ENCODE results near the gene TASOR2. TPM values are rescaled to one million over a fixed set of nuclear protein-coding genes. Genes with fewer than 3 reads are reported as not detected.
A peak's percentile ranks its signal among the peaks of the same experiment; 100 is the strongest.

The TASOR2 gene, protein sequence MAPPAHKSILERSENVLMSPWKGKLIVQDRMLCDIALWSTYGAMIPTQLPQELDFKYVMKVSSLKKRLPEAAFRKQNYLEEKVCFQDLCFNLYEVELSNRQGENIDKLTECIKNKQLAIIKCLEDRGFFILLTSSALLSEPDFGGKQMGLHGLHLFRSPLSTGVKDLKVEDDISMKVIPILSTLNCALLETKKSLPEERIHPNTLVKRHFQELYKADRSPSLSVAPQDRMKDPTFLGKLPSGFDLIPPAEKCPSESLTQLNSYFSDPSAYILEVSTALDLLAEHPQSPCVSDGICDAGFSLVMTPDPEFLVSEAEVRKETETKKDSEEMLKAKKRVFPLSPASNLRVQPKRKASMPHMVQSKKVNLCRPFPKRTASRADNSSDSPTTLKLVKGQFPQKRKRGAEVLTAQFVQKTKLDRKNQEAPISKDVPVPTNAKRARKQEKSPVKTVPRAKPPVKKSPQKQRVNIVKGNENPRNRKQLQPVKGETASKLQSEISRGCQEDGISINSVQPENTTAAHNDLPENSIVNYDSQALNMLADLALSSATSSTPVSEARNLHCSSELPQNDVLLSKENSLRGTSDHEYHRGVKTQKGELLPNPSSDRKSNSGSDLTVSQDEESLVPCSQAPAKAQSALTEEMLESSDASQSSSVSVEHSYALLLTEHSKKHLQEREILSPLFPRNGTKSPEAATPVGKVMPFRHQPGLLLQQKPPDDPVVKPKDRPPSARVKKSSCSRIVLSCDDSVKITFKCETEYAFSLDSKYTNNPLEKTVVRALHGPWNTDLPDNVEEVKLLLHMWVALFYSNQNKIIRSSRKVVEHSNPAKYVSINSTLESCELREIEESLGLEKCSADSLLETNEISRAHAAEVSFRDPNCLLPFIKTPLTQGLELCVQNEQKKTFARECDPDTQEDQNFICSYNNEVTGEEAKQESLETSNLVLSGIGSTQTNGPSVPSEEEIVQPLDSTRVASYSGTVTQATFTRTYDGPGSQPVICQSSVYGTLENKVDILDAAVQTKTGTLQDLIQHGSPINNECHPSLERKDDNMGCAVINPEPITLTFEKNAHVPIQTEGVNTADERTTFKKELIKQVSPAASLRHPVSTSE (N-terminal part only)
- total RNA-seq, result 58.8 TPM
- 3.9 TPM for polyA plus RNA-seq (ENCODE audit: insufficient read depth, low read depth, low replicate concordance)
- long read RNA-seq, donor 1, partial matches to known transcripts, result 295 of 296 reads
- long read RNA-seq, donor 1, other reads (novel, unspliced or antisense), result 0 of 296 reads
- long read RNA-seq, donor 2, result 0 reads
- long read RNA-seq, donor 3, partial matches to known transcripts, result 584 of 585 reads
- long read RNA-seq, donor 3, other reads (novel, unspliced or antisense), result 0 of 585 reads
- long read RNA-seq, donor 4, partial matches to known transcripts, result 5 of 5 reads
- long read RNA-seq, donor 4, other reads (novel, unspliced or antisense), result 0 of 5 reads
- long read RNA-seq, donor 5, result 0 reads
- long read RNA-seq, donor 6, partial matches to known transcripts, result 188 of 193 reads
- long read RNA-seq, donor 6, other reads (novel, unspliced or antisense), result 5 of 193 reads
- long read RNA-seq, donor 7, partial matches to known transcripts, result 4 of 11 reads
- long read RNA-seq, donor 7, other reads (novel, unspliced or antisense), result 7 of 11 reads
- long read RNA-seq, donor 8, partial matches to known transcripts, result 77 of 110 reads
- long read RNA-seq, donor 8, other reads (novel, unspliced or antisense), result 33 of 110 reads
- long read RNA-seq, donor 9, partial matches to known transcripts, result 145 of 179 reads
- long read RNA-seq, donor 9, other reads (novel, unspliced or antisense), result 34 of 179 reads
- long read RNA-seq, donor 10, partial matches to known transcripts, result 412 of 458 reads
- long read RNA-seq, donor 10, other reads (novel, unspliced or antisense), result 46 of 458 reads

- Histone ChIP-seq H3K4me3 (ENCODE audit: low read length in 3 of 3) (peak within 1 kb of the TSS; percentile 62 to 92 (median 91)), H3K9ac (ENCODE audit: low read length in 3 of 3) (peak within 1 kb of the TSS; percentile 11 to 81 (median 20)), H3K27me3 (ENCODE audit: control insufficient read depth, insufficient read depth, low read length) (no peaks in the 10 kb centered on the region), H3K4me1 (ENCODE audit: control insufficient read depth in 2 of 3, insufficient read depth in 2 of 3, low read depth in 1 of 3, low read length in 3 of 3) (peaks cover 0 to 10% (median 9%) of the 10 kb centered on the region in 3 donors), H3K9me3 (ENCODE audit: control insufficient read depth in 2 of 3, insufficient read depth in 1 of 3, low read length in 3 of 3) (no peaks in the 10 kb centered on the region), H3K36me3 (ENCODE audit: control insufficient read depth in 2 of 3, insufficient read depth in 3 of 3, low read length in 3 of 3) (no peaks in the 10 kb centered on the region), H3K27ac (ENCODE audit: low read depth in 2 of 2, low read length in 2 of 2) (peak within 1 kb of the TSS; percentile 81 to 84)
- TF ChIP-seq CTCF (IDR thresholded peaks at IDR 0.05; ENCODE audit: borderline replicate concordance, extremely low read depth, insufficient read depth), result no peak
- DNase-seq (peak; percentile 98 to 99 (median 99)), FAIRE-seq (peak; percentile 32)
- intact Hi-C loops (cut with DNase I), result no loop called here
Observed at GRCh38 chr10:5684318-5684970, at the start of gene TASOR2. TSS of gene TASOR2 (plus strand) at chr10:5684838. CDS start at chr10:5720643, 35,805 bp downstream.

DNA sequence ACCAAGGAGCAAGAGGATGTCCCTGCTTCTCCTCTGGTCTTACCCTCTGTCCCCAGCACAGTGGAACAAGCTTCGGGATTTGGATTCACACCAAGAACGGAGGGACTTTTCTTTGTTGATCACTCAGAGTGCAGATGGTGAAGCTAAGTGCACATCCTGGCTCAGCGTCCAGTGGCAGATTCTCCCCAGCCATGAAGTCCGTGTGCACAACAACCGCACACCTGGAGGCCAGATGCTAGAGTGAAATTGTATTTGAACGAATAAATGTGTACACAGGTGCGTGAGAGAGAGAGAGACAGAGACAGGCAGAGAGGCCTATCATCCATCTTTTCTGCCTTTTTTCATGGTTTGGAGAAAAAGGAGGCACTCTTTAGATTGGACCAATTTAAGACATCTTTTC is 49.7 kb upstream of the TASOR2 start:
- no peaks in the 10 kb centered on the region for H3K9me3 ChIP-seq (ENCODE audit: control insufficient read depth in 2 of 3, insufficient read depth in 1 of 3, low read length in 3 of 3)
- H3K4me1 ChIP-seq (ENCODE audit: control insufficient read depth in 2 of 3, insufficient read depth in 2 of 3, low read depth in 1 of 3, low read length in 3 of 3), result peaks cover 6 to 13% (median 12%) of the 10 kb centered on the region in 3 donors
- TF ChIP-seq CTCF (IDR thresholded peaks at IDR 0.05; ENCODE audit: borderline replicate concordance, extremely low read depth, insufficient read depth), result no peak
- no peaks in the 10 kb centered on the region for H3K27me3 ChIP-seq (ENCODE audit: control insufficient read depth, insufficient read depth, low read length)
- peak in 1 of 5 donors; percentile 14 for DNase-seq
- no peak overlapping the region for H3K27ac ChIP-seq (ENCODE audit: low read depth in 2 of 2, low read length in 2 of 2)
- intact Hi-C loops (cut with DNase I), result no loop called here
- peaks cover 0 to 16% (median 8%) of the 10 kb centered on the region in 3 donors for H3K36me3 ChIP-seq (ENCODE audit: control insufficient read depth in 2 of 3, insufficient read depth in 3 of 3, low read length in 3 of 3)
- H3K4me3 ChIP-seq (ENCODE audit: low read length in 3 of 3), result no peak overlapping the region
- FAIRE-seq, result no peak
- H3K9ac ChIP-seq (ENCODE audit: low read length in 3 of 3), result no peak overlapping the region

Measured in kidney (tissue), 22 donors.